RPMI8226 (cell line): ENCODE measurements around the gene ZNF264.
"Not testable (repeated sequence)": the region's sequence is repeated elsewhere in the genome, so short reads cannot be mapped to it uniquely, and the experiment has no call there.

ENCODE experiments used
- DNase-seq: peaks from one replicate; pipeline ENCODE4 v3.0.0-alpha.2; 2015

Gene ZNF264

DNA sequence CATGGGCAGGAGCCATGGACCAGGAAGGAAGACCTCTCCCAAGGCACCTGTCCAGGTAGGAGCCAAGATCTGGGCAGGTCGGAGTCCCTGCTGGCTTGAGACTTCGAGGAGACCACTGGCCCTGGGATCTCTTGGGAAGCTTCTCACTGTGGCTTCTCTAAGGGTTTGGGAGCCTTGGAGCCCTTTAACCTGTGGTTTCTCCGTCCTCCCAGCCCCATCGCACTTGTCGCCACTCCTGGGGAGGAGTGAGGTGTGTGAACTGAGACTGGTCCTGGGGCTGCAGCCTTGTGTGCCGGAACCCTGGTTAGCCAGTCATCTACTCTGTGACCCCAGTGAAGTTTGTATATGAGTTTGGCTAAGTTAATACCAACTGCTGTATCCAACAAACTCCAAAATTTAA is 57.3 kb downstream of the ZNF264 start:
- DNase-seq = no peak

DNA sequence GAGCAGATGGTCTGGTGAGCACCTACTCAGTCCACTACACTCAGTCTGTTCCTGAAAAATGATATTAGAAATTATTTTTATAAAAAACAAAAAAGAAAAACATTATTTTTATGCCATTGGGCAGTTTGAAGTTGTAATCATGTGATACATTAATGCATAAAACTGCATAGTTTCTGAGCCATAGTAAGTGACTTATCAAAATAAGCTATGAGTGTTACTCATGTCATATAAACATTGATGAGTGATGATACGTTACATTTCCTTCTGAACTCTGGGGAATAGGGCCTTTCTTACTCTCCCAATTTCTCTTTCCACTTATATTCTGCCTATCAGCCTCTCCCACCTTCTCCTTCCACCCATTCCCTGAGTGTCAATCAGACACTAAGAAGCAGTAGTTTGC is 58.0 kb downstream of the ZNF264 start:
- DNase-seq = no peak

DNA sequence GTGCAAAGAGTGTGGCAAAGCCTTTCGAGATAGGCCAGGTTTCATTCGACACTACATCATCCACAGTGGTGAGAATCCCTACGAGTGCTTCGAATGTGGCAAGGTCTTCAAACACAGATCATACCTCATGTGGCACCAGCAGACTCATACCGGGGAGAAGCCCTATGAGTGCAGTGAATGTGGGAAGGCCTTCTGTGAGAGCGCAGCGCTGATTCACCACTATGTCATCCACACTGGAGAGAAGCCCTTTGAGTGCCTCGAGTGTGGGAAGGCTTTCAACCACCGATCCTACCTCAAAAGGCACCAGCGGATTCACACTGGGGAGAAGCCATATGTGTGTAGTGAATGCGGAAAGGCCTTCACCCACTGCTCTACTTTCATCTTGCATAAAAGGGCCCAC is 62.5 kb downstream of the ZNF264 start:
- not testable (repeated sequence) for DNase-seq

DNA sequence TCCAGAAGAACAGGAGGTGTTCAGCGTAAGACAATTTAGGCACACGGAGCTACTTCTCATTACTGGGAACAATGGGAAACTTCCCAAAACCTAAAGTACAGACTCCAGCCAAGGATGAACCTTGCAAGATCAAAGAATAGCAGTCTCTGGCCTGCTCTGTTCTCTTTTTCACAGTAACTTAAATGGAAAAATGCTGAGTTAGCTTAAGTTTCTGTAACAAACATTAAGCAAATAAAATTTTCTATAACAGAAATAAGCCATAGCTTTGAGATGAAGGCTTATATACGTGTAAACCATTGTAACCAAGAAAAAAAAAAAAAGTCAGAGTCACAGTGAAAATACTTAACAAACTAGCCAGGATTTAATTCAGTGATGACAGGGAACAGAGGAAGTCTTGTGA is 70.7 kb downstream of the ZNF264 start:
- no peak for DNase-seq

DNA sequence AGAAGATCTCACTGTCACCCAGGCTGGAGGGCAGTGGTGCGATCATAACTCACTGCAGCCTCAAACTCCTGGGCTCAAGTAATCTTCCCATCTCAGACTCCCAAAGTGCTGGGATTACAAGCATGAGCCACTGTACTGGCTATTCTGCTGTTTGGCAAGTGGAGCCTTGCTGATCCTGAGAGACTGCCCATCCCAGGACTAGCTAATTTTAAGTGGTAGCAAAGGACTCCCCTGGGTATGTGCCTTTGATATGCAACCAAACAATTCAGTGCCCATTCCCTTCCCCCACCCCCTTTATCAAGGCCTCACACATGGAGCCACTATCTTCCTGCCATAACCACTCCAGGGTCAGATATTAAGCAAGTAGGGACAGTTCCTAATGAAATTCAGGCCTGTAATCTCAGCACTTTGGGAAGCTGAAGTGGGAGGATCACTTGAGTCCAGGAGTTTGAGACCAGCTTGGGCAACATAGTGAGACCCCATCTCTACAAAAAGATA is 72.0 kb downstream of the ZNF264 start:
- DNase-seq = no peak

DNA sequence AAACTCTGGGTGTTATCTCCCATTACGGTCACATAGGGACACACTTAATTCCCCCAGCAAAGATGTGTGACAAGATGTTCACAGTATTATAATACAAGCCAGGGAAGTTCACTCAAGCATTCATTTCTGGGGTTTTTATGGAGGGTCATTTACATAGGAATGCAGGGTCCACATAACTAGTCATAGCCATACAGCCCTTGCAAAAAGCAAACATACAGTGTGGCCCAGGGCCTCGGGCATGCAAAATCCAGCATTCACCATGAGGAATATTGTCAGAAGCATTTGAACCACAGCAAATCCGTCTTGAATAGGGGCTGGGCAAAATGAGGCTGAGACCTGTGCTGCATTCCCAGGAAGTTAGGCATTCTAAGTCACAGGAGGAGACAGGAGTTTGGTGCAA is 76.0 kb downstream of the ZNF264 start:
- no peak for DNase-seq

DNA sequence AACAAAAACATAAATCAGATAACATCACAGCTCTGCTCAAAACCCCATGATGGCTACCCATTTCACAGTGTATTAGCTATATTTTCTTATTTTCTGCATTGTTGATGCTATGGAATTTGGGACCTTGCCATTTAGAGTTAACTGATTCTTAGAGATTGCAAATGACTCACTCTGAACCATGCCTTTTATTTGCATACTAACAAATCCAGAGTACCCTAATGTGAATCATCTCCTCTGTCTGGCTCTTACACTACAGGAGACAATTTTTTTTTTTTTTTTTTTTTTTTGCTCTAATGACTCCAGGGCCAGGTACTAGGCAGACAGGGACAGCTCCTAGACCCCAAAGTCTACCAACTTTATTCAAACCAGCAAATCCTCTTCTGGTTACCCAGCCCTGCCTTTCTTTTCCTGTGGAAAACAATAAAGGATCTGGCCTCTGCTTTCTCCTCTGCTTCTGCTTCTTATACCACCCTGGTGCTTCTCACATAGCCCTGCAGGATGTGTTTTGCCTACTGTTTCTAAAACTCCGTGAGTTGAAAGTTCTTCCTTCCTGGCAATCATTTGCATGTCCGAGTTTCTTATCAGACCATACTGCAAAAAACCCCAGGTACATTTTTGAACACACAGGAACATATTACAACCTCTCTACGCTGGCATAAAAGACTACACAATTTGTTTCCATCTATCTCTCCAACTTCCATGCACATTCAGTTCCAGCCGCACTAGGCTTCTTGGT is 78.4 kb downstream of the ZNF264 start:
- DNase-seq = no peak

DNA sequence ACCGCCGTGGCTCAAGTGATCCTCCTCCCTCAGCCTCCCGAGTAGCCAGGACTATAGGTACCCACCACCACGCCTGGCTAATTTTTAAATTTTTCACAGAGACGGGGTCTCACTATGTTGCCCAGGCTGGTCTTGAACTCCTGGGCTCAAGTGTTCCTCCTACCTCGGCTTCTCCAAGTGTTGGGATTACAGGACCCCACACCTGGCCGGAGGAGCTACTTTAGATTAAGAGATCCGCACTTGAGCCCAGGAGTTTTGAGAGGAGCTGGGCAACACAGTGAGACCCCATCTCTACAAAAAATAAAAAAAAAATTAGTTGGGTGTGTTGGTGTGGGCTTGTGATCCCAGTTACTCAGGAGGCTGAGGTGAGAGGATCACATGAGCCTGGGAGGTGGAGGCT is 80.0 kb downstream of the ZNF264 start:
- no peak for DNase-seq
